Measurements from ENCODE around the gene FBXO8.

GRCh38 chr4:174316546-174316945 lies 33.1 kb upstream of the FBXO8 start:
- no peak for TF ChIP-seq CTCF (conservative IDR thresholded peaks at IDR 0.05; ENCODE audit: low read length)
- no peak for TF ChIP-seq EZH2phosphoT487 (IDR thresholded peaks at IDR 0.05; ENCODE audit: borderline replicate concordance, low read depth, low read length)

Data from OCI-LY7 (cell line).